H1 (cell line): Measurements from ENCODE around the gene BTC.

Source experiments
- ATF2 ChIP-seq: IDR thresholded peaks from 2 replicates; pipeline ENCODE4 v1.6.1; 2012; ENCODE audit warnings: low read length, inconsistent platforms
- CTCF ChIP-seq, 3 experiments: IDR thresholded peaks; 1 replicate in 2 of 3; 2 replicates in 1 of 3; pipeline versions ENCODE4 v1.5.1 to v1.6.1; 2011; ENCODE audit warnings: low read length in 3 of 3, mild to moderate bottlenecking in 3 of 3, inconsistent platforms in 2 of 3, low read depth in 1 of 3, moderate library complexity in 1 of 3; ENCODE audit not compliant: insufficient read depth in 1 of 3; ENCODE audit errors: control extremely low read depth in 1 of 3
- EP300 ChIP-seq, 2 experiments: IDR thresholded peaks; 1 replicate in 1 of 2; 2 replicates in 1 of 2; pipeline ENCODE4 v1.6.1; 2011 to 2012; ENCODE audit warnings: low read depth in 2 of 2, low read length in 2 of 2, mild to moderate bottlenecking in 2 of 2, borderline replicate concordance in 1 of 2, inconsistent platforms in 1 of 2, moderate library complexity in 1 of 2
- HDAC2 ChIP-seq, 2 experiments: fragments of 300-600 bp in 1 of 2; sonication (generic) in 1 of 2; IDR thresholded peaks; 2 replicates each; pipeline ENCODE4 v1.6.1; 2011 to 2012; ENCODE audit warnings: low read depth in 2 of 2, low read length in 2 of 2, mild to moderate bottlenecking in 2 of 2, moderate library complexity in 2 of 2, borderline replicate concordance in 1 of 2, inconsistent platforms in 1 of 2
- MAX ChIP-seq: IDR thresholded peaks from 2 replicates; pipeline ENCODE4 v1.6.1; 2012; ENCODE audit warnings: inconsistent platforms
- POLR2A ChIP-seq, 2 experiments: IDR thresholded peaks; 1 replicate in 1 of 2; 2 replicates in 1 of 2; pipeline ENCODE4 v1.6.1; 2011; ENCODE audit warnings: low read depth in 2 of 2, low read length in 2 of 2, mild to moderate bottlenecking in 2 of 2; ENCODE audit errors: control extremely low read depth in 1 of 2
- POU5F1 ChIP-seq: IDR thresholded peaks from 2 replicates; pipeline ENCODE4 v1.6.1; 2011; ENCODE audit warnings: low read depth, mild to moderate bottlenecking, low read length, moderate library complexity
- RAD21 ChIP-seq, 2 experiments: IDR thresholded peaks in 1 of 2; conservative IDR thresholded peaks in 1 of 2; 2 replicates each; pipeline ENCODE4 v1.6.1; 2011; ENCODE audit warnings: low read depth in 2 of 2, low read length in 2 of 2, improper control_type of control experiment in 1 of 2, inconsistent platforms in 1 of 2, mild to moderate bottlenecking in 1 of 2, moderate library complexity in 1 of 2
- SIN3A ChIP-seq, 2 experiments: IDR thresholded peaks in 1 of 2; conservative IDR thresholded peaks in 1 of 2; 2 replicates each; pipeline ENCODE4 v1.6.1; 2011 to 2012; ENCODE audit warnings: low read length in 2 of 2, improper control_type of control experiment in 1 of 2, low read depth in 1 of 2, mild to moderate bottlenecking in 1 of 2
- SUZ12 ChIP-seq: fragments of 200-600 bp; sonication (generic); IDR thresholded peaks from 2 replicates; pipeline ENCODE4 v1.6.1; 2012; ENCODE audit warnings: mild to moderate bottlenecking, inconsistent platforms, low read length, moderate library complexity, mixed read lengths
- TCF12 ChIP-seq: IDR thresholded peaks from 2 replicates; pipeline ENCODE4 v1.6.1; 2011; ENCODE audit warnings: low read depth, mild to moderate bottlenecking, low read length
- ZNF274 ChIP-seq: IDR thresholded peaks from 2 replicates; pipeline ENCODE4 v1.7.0; 2012; ENCODE audit warnings: low read length, borderline replicate concordance; ENCODE audit errors: extremely low read depth

GRCh38 chr4:74751856-74752255 lies 42.5 kb downstream of the BTC start:
- no peak for TF ChIP-seq ATF2
- no peak for TF ChIP-seq EP300 (IDR thresholded peaks at IDR 0.05; ENCODE audit: borderline replicate concordance in 1 of 2, low read depth in 2 of 2, low read length in 2 of 2)
- TF ChIP-seq SUZ12 = no peak
- no peak for TF ChIP-seq TCF12
- no peak for TF ChIP-seq MAX
- no peak for TF ChIP-seq HDAC2 (IDR thresholded peaks at IDR 0.05; ENCODE audit: borderline replicate concordance in 1 of 2, low read depth in 2 of 2, low read length in 2 of 2)
- no peak for TF ChIP-seq POLR2A (IDR thresholded peaks at IDR 0.05; ENCODE audit: control extremely low read depth in 1 of 2, low read depth in 2 of 2, low read length in 2 of 2)
- TF ChIP-seq CTCF (IDR thresholded peaks at IDR 0.05; ENCODE audit: control extremely low read depth in 1 of 3, insufficient read depth in 1 of 3, low read depth in 1 of 3, low read length in 3 of 3) = no peak
- TF ChIP-seq POU5F1 = no peak
- TF ChIP-seq RAD21 (IDR thresholded peaks at IDR 0.05 in 1 of 2, conservative IDR thresholded peaks at IDR 0.05 in 1 of 2; ENCODE audit: low read depth in 2 of 2, low read length in 2 of 2) = no peak
- TF ChIP-seq SIN3A (conservative IDR thresholded peaks at IDR 0.05 in 1 of 2, IDR thresholded peaks at IDR 0.05 in 1 of 2; ENCODE audit: low read depth in 1 of 2, low read length in 2 of 2) = no peak
- no peak for TF ChIP-seq ZNF274
